Natural killer cell (primary cell): Measurements from ENCODE around the gene RBM28. TPM values are rescaled to one million over a fixed set of nuclear protein-coding genes. Genes with fewer than 3 reads are reported as not detected.

ENCODE experiments used
- ATAC-seq, 3 donors: fragments of 150-1000 bp in 2 of 3; fragments of 200-7000 bp in 1 of 3; cut with Tn5 transposase; 1 replicate in 1 of 3; 2 replicates in 2 of 3; pipeline ENCODE4 v1.10.0; 2021; ENCODE audit warnings: mild to moderate bottlenecking in 2 of 3, moderate library complexity in 2 of 3
- DNase-seq, 2 donors: peaks; one replicate each; pipeline versions ENCODE4 v3.0.0 to v3.0.0-alpha.2; 2013 to 2021; ENCODE audit warnings: mixed read lengths in 1 of 2
- H3K27ac ChIP-seq: one replicate; pipeline ENCODE4 v1.5.1; 2013; ENCODE audit warnings: mild to moderate bottlenecking, low read length
- H3K27me3 ChIP-seq: one replicate; pipeline ENCODE4 v1.6.1; 2013; ENCODE audit warnings: low read length; ENCODE audit not compliant: control insufficient read depth, insufficient read depth
- H3K36me3 ChIP-seq: one replicate; pipeline ENCODE4 v1.6.1; 2013; ENCODE audit warnings: low read length; ENCODE audit not compliant: control insufficient read depth, insufficient read depth
- H3K4me1 ChIP-seq: one replicate; pipeline ENCODE4 v1.6.1; 2013; ENCODE audit warnings: low read length; ENCODE audit not compliant: control insufficient read depth, insufficient read depth
- H3K4me3 ChIP-seq: one replicate; pipeline ENCODE4 v1.5.1; 2013; ENCODE audit warnings: low read length
- H3K9me3 ChIP-seq: one replicate; pipeline ENCODE4 v1.6.1; 2013; ENCODE audit warnings: low read length; ENCODE audit not compliant: control insufficient read depth, insufficient read depth
- H3K27ac Mint-ChIP-seq, 2 donors: one replicate each; pipeline ENCODE4 v1.8.0; 2022; ENCODE audit warnings: mild to moderate bottlenecking in 2 of 2, mixed read lengths in 2 of 2, moderate library complexity in 1 of 2
- H3K27me3 Mint-ChIP-seq, 2 donors: one replicate each; pipeline ENCODE4 v1.8.0; 2022; ENCODE audit warnings: low read depth in 2 of 2, mixed read lengths in 2 of 2
- H3K36me3 Mint-ChIP-seq: one replicate; pipeline ENCODE4 v1.8.0; 2022; ENCODE audit warnings: mixed read lengths
- H3K4me1 Mint-ChIP-seq, 2 donors: one replicate each; pipeline ENCODE4 v1.8.0; 2022; ENCODE audit warnings: mixed read lengths in 2 of 2
- H3K4me3 Mint-ChIP-seq: one replicate; pipeline ENCODE4 v1.8.0; 2022; ENCODE audit warnings: mild to moderate bottlenecking, moderate library complexity, mixed read lengths
- H3K9me3 Mint-ChIP-seq, 2 donors: one replicate each; pipeline ENCODE4 v1.8.0; 2022; ENCODE audit warnings: mixed read lengths in 2 of 2
- CTCF ChIP-seq: fragments of 200-600 bp; IDR thresholded peaks from one replicate; pipeline ENCODE4 v1.8.0; 2022; ENCODE audit warnings: antibody characterized with exemption
- WGBS: methylation state at CpG from one replicate; pipeline ENCODE4 v1.1.7; 2013; ENCODE audit warnings: missing lambda C conversion rate; ENCODE audit not compliant: insufficient coverage; 5-methylcytosine and 5-hydroxymethylcytosine counted together
- intact Hi-C: fragments of 100-400 bp; cut with micrococcal nuclease; formaldehyde crosslinking; loops from one replicate; pipeline ENCODE4 v1.14.2; 2022
- total RNA-seq, 4 donors: library from RNA; stranded (reverse); fragments of 120-200 nt in 1 of 4; gene quantifications; one replicate each; pipeline versions ENCODE4 v1.2.3 to v1.2.4, GENCODE V29; 2013 to 2022

RBM28 gene
- total RNA-seq, 3 donors from 2014 or later (not counting 1 experiment from before 2014, with no cell fraction given): 32.5 to 48.7 (median 48.5) TPM

- Mint-ChIP-seq H3K27me3 (peaks cover 56 to 62% of the 10 kb centered on the region in 2 donors), H3K4me3 (peak overlapping the region; percentile 37), H3K4me1 (peaks cover 9 to 17% of the 10 kb centered on the region in 2 donors), H3K36me3 (no peaks in the 10 kb centered on the region), H3K9me3 (no peaks in the 10 kb centered on the region), H3K27ac (no peak overlapping the region)
- peaks cover 28% of the 10 kb centered on the region for H3K27me3 ChIP-seq
- WGBS: 88% methylated on average over 6 of the region's 6 CpGs
- H3K36me3 ChIP-seq: no peaks in the 10 kb centered on the region
- H3K4me3 ChIP-seq: no peak overlapping the region
- ATAC-seq (no peak), DNase-seq (no peak)
- H3K9me3 ChIP-seq: no peaks in the 10 kb centered on the region
- intact Hi-C loops: no loop called here
- no peak overlapping the region for H3K27ac ChIP-seq
- peaks cover 18% of the 10 kb centered on the region for H3K4me1 ChIP-seq
- no peak for TF ChIP-seq CTCF
Measured at GRCh38 chr7:128363261-128363721, 19.6 kb upstream of the RBM28 start.

- H3K36me3 ChIP-seq: no peaks in the 10 kb centered on the region
- H3K36me3 Mint-ChIP-seq: no peaks in the 10 kb centered on the region
- no peak for ATAC-seq
- 77% methylated on average over 4 of the region's 4 CpGs for WGBS
- peaks cover 9 to 17% of the 10 kb centered on the region in 2 donors for H3K4me1 Mint-ChIP-seq
- H3K9me3 Mint-ChIP-seq: no peaks in the 10 kb centered on the region
- peaks cover 28% of the 10 kb centered on the region for H3K27me3 ChIP-seq
- intact Hi-C loops: no loop called here
- peak overlapping the region; percentile 82 for H3K4me3 Mint-ChIP-seq
- H3K9me3 ChIP-seq: no peaks in the 10 kb centered on the region
- no peak overlapping the region for H3K27ac Mint-ChIP-seq
- H3K27ac ChIP-seq: no peak overlapping the region
- no peak for DNase-seq
- peaks cover 59 to 62% of the 10 kb centered on the region in 2 donors for H3K27me3 Mint-ChIP-seq
- no peak overlapping the region for H3K4me3 ChIP-seq
- H3K4me1 ChIP-seq: peaks cover 18% of the 10 kb centered on the region
- no peak for TF ChIP-seq CTCF
Measured at GRCh38 chr7:128362670-128363069, 19.0 kb upstream of the RBM28 start.

GRCh38 chr7:128361411-128362379 is 18.0 kb upstream of the RBM28 start, which contains the start of gene PRRT4:
Gene PRRT4 (minus strand): TSS chr7:128361690.
- H3K36me3 ChIP-seq: no peaks in the 10 kb centered on the region
- Mint-ChIP-seq H3K27ac (peak within 1 kb of the TSS in 1 of 2 donors; percentile 74), H3K9me3 (no peaks in the 10 kb centered on the region), H3K36me3 (no peaks in the 10 kb centered on the region), H3K4me1 (peaks cover 9 to 17% of the 10 kb centered on the region in 2 donors), H3K4me3 (peak within 1 kb of the TSS; percentile 82), H3K27me3 (peaks cover 58 to 59% of the 10 kb centered on the region in 2 donors)
- H3K9me3 ChIP-seq: no peaks in the 10 kb centered on the region
- peaks cover 18% of the 10 kb centered on the region for H3K4me1 ChIP-seq
- DNase-seq (peak in 1 of 2 donors; percentile 70), ATAC-seq (peak; percentile 63 to 75 (median 70))
- TF ChIP-seq CTCF: no peak
- intact Hi-C loops: no loop called here
- WGBS: under 1% methylated on average over 88 of the region's 88 CpGs
- no peak within 1 kb of the TSS for H3K4me3 ChIP-seq
- H3K27ac ChIP-seq: no peak within 1 kb of the TSS
- peaks cover 28% of the 10 kb centered on the region for H3K27me3 ChIP-seq
